ENCODE measurements around the gene CHERP. TPM values are rescaled to one million over a fixed set of nuclear protein-coding genes. Genes with fewer than 3 reads are reported as not detected.

The CHERP gene
- total and polyA plus RNA-seq, 2 of the 13 experiments (the other 11 are each of a cell fraction or from before 2014, with no cell fraction given) = 4.3 to 5.4 TPM

GRCh38 chr19:16571283-16571682 is 29.0 kb upstream of the CHERP start (continued):
- no peak for TF ChIP-seq PITX1 (CRISPR knock-in tag; IDR thresholded peaks at IDR 0.05)
- TF ChIP-seq MEIS1 (CRISPR knock-in tag; IDR thresholded peaks at IDR 0.05; ENCODE audit: borderline replicate concordance) = 0 out of 2 replicates have a peak, but pooled peaks have one; percentile 40
- no peak for TF ChIP-seq DMTF1 (CRISPR knock-in tag; IDR thresholded peaks at IDR 0.05)
- no peak for TF ChIP-seq ARHGAP35 (CRISPR knock-in tag; IDR thresholded peaks at IDR 0.05; ENCODE audit: borderline replicate concordance)
- TF ChIP-seq MTERF4 (CRISPR knock-in tag; IDR thresholded peaks at IDR 0.05) = 0 out of 2 replicates have a peak, but pooled peaks have one; percentile 24
- TF ChIP-seq ZBTB43 (CRISPR knock-in tag; conservative IDR thresholded peaks at IDR 0.05) = no peak
- no peak for TF ChIP-seq SMYD3 (CRISPR knock-in tag; IDR thresholded peaks at IDR 0.05)
- no peak for TF ChIP-seq REST (IDR thresholded peaks at IDR 0.05; ENCODE audit: borderline replicate concordance in 1 of 2, low read depth in 1 of 2, low read length in 2 of 2)
- no peak for TF ChIP-seq MLXIP (CRISPR knock-in tag; IDR thresholded peaks at IDR 0.05; ENCODE audit: borderline replicate concordance)
- no peak for TF ChIP-seq HNF1B (CRISPR knock-in tag; IDR thresholded peaks at IDR 0.05)
- TF ChIP-seq ZNF326 (CRISPR knock-in tag; IDR thresholded peaks at IDR 0.05; ENCODE audit: borderline replicate concordance) = no peak
- 0 out of 2 replicates have a peak, but pooled peaks have one; percentile 1 for TF ChIP-seq ZNF691 (CRISPR knock-in tag; IDR thresholded peaks at IDR 0.05; ENCODE audit: borderline replicate concordance, low read depth)
- TF ChIP-seq MAFF (IDR thresholded peaks at IDR 0.05; ENCODE audit: low read depth, low read length) = no peak

All from HepG2 (cell line).